Measurements from ENCODE around the gene CALU. TPM values are rescaled to one million over a fixed set of nuclear protein-coding genes. Genes with fewer than 3 reads are reported as not detected.

Gene CALU
- total and polyA plus RNA-seq, 8 donors, result 177 to 239 (median 205) TPM

Other genes with a start within 250 kb of the CALU start
- gene GARIN1A, start 67.1 kb upstream of the CALU start, total RNA-seq, result 1 to 10 TPM; 1.1 to 3.4 TPM
- 1 to 10 TPM; 2.0 to 4.1 (median 2.8) TPM for gene GARIN1A, start 67.1 kb upstream of the CALU start, polyA plus RNA-seq (ENCODE audit: insufficient read length in 6 of 6)
- gene OPN1SW, start 36.4 kb downstream of the CALU start, total RNA-seq, result not detected
- 1 to 10 TPM; 1.2 to 2.3 (median 1.7) TPM for gene OPN1SW, start 36.4 kb downstream of the CALU start, polyA plus RNA-seq (ENCODE audit: insufficient read length in 6 of 6)
- 1 to 10 TPM; 2.5 to 3.2 TPM for gene CCDC136, start 52.6 kb downstream of the CALU start, total RNA-seq
- 10 to 100 TPM; 30.1 to 87.1 (median 58.3) TPM for gene CCDC136, start 52.6 kb downstream of the CALU start, polyA plus RNA-seq (ENCODE audit: insufficient read length in 6 of 6)
- gene FLNC, start 91.0 kb downstream of the CALU start, total RNA-seq, result 10 to 100 TPM; 14.3 to 23.7 TPM
- gene FLNC, start 91.0 kb downstream of the CALU start, polyA plus RNA-seq (ENCODE audit: insufficient read length in 6 of 6), result 10 to 100 TPM; 15.7 to 34.7 (median 24.2) TPM
- 100 to 1,000 TPM; 192 to 200 TPM for gene ATP6V1F, start 123.5 kb downstream of the CALU start, total RNA-seq
- gene ATP6V1F, start 123.5 kb downstream of the CALU start, polyA plus RNA-seq (ENCODE audit: insufficient read length in 6 of 6), result 100 to 1,000 TPM; 106 to 118 (median 108) TPM
- gene KCP, start 171.3 kb downstream of the CALU start, total RNA-seq, result 1 to 10 TPM; 1.5 to 1.7 TPM
- gene KCP, start 171.3 kb downstream of the CALU start, polyA plus RNA-seq (ENCODE audit: insufficient read length in 6 of 6), result 1 to 10 TPM; 5.9 to 9.8 (median 7.7) TPM
- 10 to 100 TPM; 18.2 to 35.5 TPM for gene IRF5, start 198.6 kb downstream of the CALU start, total RNA-seq
- 1 to 10 TPM; 1.7 to 3.2 (median 2.0) TPM for gene IRF5, start 198.6 kb downstream of the CALU start, polyA plus RNA-seq (ENCODE audit: insufficient read length in 6 of 6)